ENCODE data around the gene FEZF2.

Gene FEZF2

GRCh38 chr3:62372621-62373041, 719 bp downstream of the FEZF2 start:
- no peak for DNase-seq (ENCODE audit: low spot score)

GRCh38 chr3:62371720-62372591, 1.4 kb downstream of the FEZF2 start:
- no peak for DNase-seq (ENCODE audit: low spot score)

- DNase-seq (ENCODE audit: low spot score) = no peak
Observed at GRCh38 chr3:62370858-62371719, 2.3 kb downstream of the FEZF2 start.

GRCh38 chr3:62370112-62370857, 3.1 kb downstream of the FEZF2 start:
- no peak for DNase-seq (ENCODE audit: low spot score)

GRCh38 chr3:62369476-62369743, 3.9 kb downstream of the FEZF2 start:
- no peak for DNase-seq (ENCODE audit: low spot score)

GRCh38 chr3:62368705-62369475, 4.5 kb downstream of the FEZF2 start:
- DNase-seq (ENCODE audit: low spot score) = peak; percentile 57

- DNase-seq (ENCODE audit: low spot score) = no peak
Observed at GRCh38 chr3:62368290-62368704, 5.1 kb downstream of the FEZF2 start.

GRCh38 chr3:62367763-62368195, 5.6 kb downstream of the FEZF2 start:
- DNase-seq (ENCODE audit: low spot score) = no peak

- no peak for DNase-seq (ENCODE audit: low spot score)
Observed at GRCh38 chr3:62366126-62366484, 7.2 kb downstream of the FEZF2 start.

- DNase-seq (ENCODE audit: low spot score) = no peak
Observed at GRCh38 chr3:62365391-62366125, 7.8 kb downstream of the FEZF2 start.

GRCh38 chr3:62364191-62364590, 9.2 kb downstream of the FEZF2 start:
- DNase-seq (ENCODE audit: low spot score) = no peak

- DNase-seq (ENCODE audit: low spot score) = no peak
Observed at GRCh38 chr3:62363275-62363674, 10.1 kb downstream of the FEZF2 start.

GRCh38 chr3:62361824-62362223, 11.5 kb downstream of the FEZF2 start:
- DNase-seq (ENCODE audit: low spot score) = peak; percentile 33

GRCh38 chr3:62361261-62361660, 12.1 kb downstream of the FEZF2 start:
- no peak for DNase-seq (ENCODE audit: low spot score)

GRCh38 chr3:62359531-62359930, 13.8 kb downstream of the FEZF2 start:
- DNase-seq (ENCODE audit: low spot score) = no peak

- no peak for DNase-seq (ENCODE audit: low spot score)
Observed at GRCh38 chr3:62356356-62356755, 17.0 kb downstream of the FEZF2 start.

- DNase-seq (ENCODE audit: low spot score) = no peak
Observed at GRCh38 chr3:62355703-62356102, 17.6 kb downstream of the FEZF2 start.

GRCh38 chr3:62343755-62344154, 29.6 kb downstream of the FEZF2 start:
- no peak for DNase-seq (ENCODE audit: low spot score)

GRCh38 chr3:62335196-62335595, 38.2 kb downstream of the FEZF2 start:
- DNase-seq (ENCODE audit: low spot score) = no peak

GRCh38 chr3:62332835-62333244, 40.5 kb downstream of the FEZF2 start:
- DNase-seq (ENCODE audit: low spot score) = peak; percentile 10

GRCh38 chr3:62332017-62332416, 41.3 kb downstream of the FEZF2 start:
- no peak for DNase-seq (ENCODE audit: low spot score)
